Neural progenitor cell (in vitro differentiated cells): ENCODE data around the gene C1orf74. TPM values are rescaled to one million over a fixed set of nuclear protein-coding genes. Genes with fewer than 3 reads are reported as not detected.

ENCODE experiments used
- DNase-seq: peaks from one replicate; pipeline ENCODE4 v3.0.0-alpha.2; 2016; ENCODE audit warnings: low spot score
- H2AFZ ChIP-seq: fragments of 200-600 bp; sonication (generic); replicated peaks from 2 replicates; pipeline ENCODE4 v1.6.1; 2016; ENCODE audit warnings: antibody characterized with exemption
- H3F3A ChIP-seq: fragments of 200-600 bp; sonication (generic); 2 replicates; pipeline ENCODE4 v1.6.1; 2016; ENCODE audit warnings: antibody characterized with exemption, low read depth
- H3K27ac ChIP-seq: fragments of 200-600 bp; sonication (generic); 2 replicates; pipeline ENCODE4 v1.5.1; 2016; ENCODE audit warnings: mild to moderate bottlenecking
- H3K27me3 ChIP-seq: fragments of 200-600 bp; sonication (generic); 2 replicates; pipeline ENCODE4 v1.6.1; 2016; ENCODE audit warnings: mild to moderate bottlenecking, moderate library complexity
- H3K36me3 ChIP-seq: fragments of 200-600 bp; sonication (generic); 2 replicates; pipeline ENCODE4 v1.5.1; 2016
- H3K4me1 ChIP-seq: fragments of 200-600 bp; sonication (generic); 2 replicates; pipeline ENCODE4 v1.6.1; 2016; ENCODE audit warnings: mixed run types
- H3K4me2 ChIP-seq: fragments of 200-600 bp; sonication (generic); 2 replicates; pipeline ENCODE4 v1.6.1; 2016
- H3K4me3 ChIP-seq: fragments of 200-600 bp; sonication (generic); 2 replicates; pipeline ENCODE4 v1.5.1; 2016
- H3K79me2 ChIP-seq: fragments of 200-600 bp; sonication (generic); 2 replicates; pipeline ENCODE4 v1.6.1; 2016; ENCODE audit warnings: low read depth
- H3K9ac ChIP-seq: fragments of 200-600 bp; sonication (generic); 2 replicates; pipeline ENCODE4 v1.6.1; 2016
- H3K9me3 ChIP-seq: fragments of 200-600 bp; sonication (generic); 2 replicates; pipeline ENCODE4 v1.5.1; 2016; ENCODE audit warnings: low read depth
- H4K20me1 ChIP-seq: fragments of 200-600 bp; sonication (generic); 2 replicates; pipeline ENCODE4 v1.6.1; 2016; ENCODE audit warnings: low read depth
- H3K27ac Mint-ChIP-seq: 3 replicates; pipeline ENCODE4 v1.8.0; 2021; ENCODE audit warnings: mixed read lengths
- H3K27me3 Mint-ChIP-seq: 2 replicates; pipeline ENCODE4 v1.8.0; 2022; ENCODE audit warnings: low read depth, mild to moderate bottlenecking, inconsistent platforms, moderate library complexity, mixed read lengths; ENCODE audit not compliant: insufficient read depth
- H3K36me3 Mint-ChIP-seq: 3 replicates; pipeline ENCODE4 v1.8.0; 2021; ENCODE audit warnings: mixed read lengths
- H3K4me1 Mint-ChIP-seq: 3 replicates; pipeline ENCODE4 v1.8.0; 2021; ENCODE audit warnings: mixed read lengths
- H3K4me3 Mint-ChIP-seq: 3 replicates; pipeline ENCODE4 v1.8.0; 2021; ENCODE audit warnings: mild to moderate bottlenecking, moderate library complexity, mixed read lengths
- H3K9me3 Mint-ChIP-seq: 3 replicates; pipeline ENCODE4 v1.8.0; 2020; ENCODE audit warnings: mixed read lengths
- CTCF ChIP-seq: fragments of 200-600 bp; sonication (generic); IDR thresholded peaks from 2 replicates; pipeline ENCODE4 v1.5.1; 2017; ENCODE audit warnings: antibody characterized with exemption, mild to moderate bottlenecking
- EZH2 ChIP-seq: fragments of 200-600 bp; sonication (generic); IDR thresholded peaks from 2 replicates; pipeline ENCODE4 v1.6.1; 2017; ENCODE audit warnings: antibody characterized with exemption, mild to moderate bottlenecking, moderate library complexity
- EZH2phosphoT487 ChIP-seq: fragments of 200-600 bp; sonication (generic); IDR thresholded peaks from 2 replicates; pipeline ENCODE4 v1.6.1; 2017; ENCODE audit warnings: antibody characterized with exemption
- total RNA-seq: library from RNA; depleted of rRNA; stranded (reverse); fragments of >200 nt; gene quantifications from 2 replicates; pipeline ENCODE4 v1.2.3, GENCODE V29; 2015; ENCODE audit warnings: low replicate concordance

C1orf74 gene
- total RNA-seq, 1 donor from 2014 or later = 7.7 TPM

- H3K9ac ChIP-seq = no peak within 1 kb of the TSS
- H3K27ac ChIP-seq = no peak within 1 kb of the TSS
- H3F3A ChIP-seq = peaks cover 4% of the 10 kb centered on the region
- H3K9me3 ChIP-seq = no peaks in the 10 kb centered on the region
- Mint-ChIP-seq H3K4me3 (peak within 1 kb of the TSS; percentile 96), H3K27me3 (peaks cover 6% of the 10 kb centered on the region), H3K36me3 (no peaks in the 10 kb centered on the region), H3K4me1 (peaks cover 15% of the 10 kb centered on the region), H3K9me3 (no peaks in the 10 kb centered on the region), H3K27ac (peak within 1 kb of the TSS; percentile 83)
- TF ChIP-seq EZH2 = no peak
- peak; percentile 68 for TF ChIP-seq CTCF
- peak within 1 kb of the TSS; percentile 86 for H3K4me2 ChIP-seq
- peak within 1 kb of the TSS; percentile 99 for H2AFZ ChIP-seq
- peaks cover 19% of the 10 kb centered on the region for H3K79me2 ChIP-seq
- H3K4me1 ChIP-seq = no peaks in the 10 kb centered on the region
- DNase-seq = peak; percentile 96
- H4K20me1 ChIP-seq = no peaks in the 10 kb centered on the region
- peaks cover 6% of the 10 kb centered on the region for H3K36me3 ChIP-seq
- H3K27me3 ChIP-seq = peaks cover 12% of the 10 kb centered on the region
- peak within 1 kb of the TSS; percentile 94 for H3K4me3 ChIP-seq
These were observed 43.3 kb upstream of the C1orf74 start, which contains the start of gene UTP25 for GRCh38 chr1:209827384-209828262. Gene UTP25, plus strand, starts transcription at chr1:209827972. Its CDS starts 92 bp downstream, at chr1:209828064.

GRCh38 chr1:209825591-209826434, 41.5 kb upstream of the C1orf74 start:
- H3K79me2 ChIP-seq = peaks cover 19% of the 10 kb centered on the region
- no peak for TF ChIP-seq EZH2phosphoT487
- TF ChIP-seq EZH2 = no peak
- TF ChIP-seq CTCF = no peak
- no peaks in the 10 kb centered on the region for H3K9me3 Mint-ChIP-seq
- H3K4me3 Mint-ChIP-seq = no peak overlapping the region
- no peak overlapping the region for H3K27ac ChIP-seq
- H3K4me1 ChIP-seq = no peaks in the 10 kb centered on the region
- no peak overlapping the region for H3K9ac ChIP-seq
- H3K27ac Mint-ChIP-seq = no peak overlapping the region
- H3K4me3 ChIP-seq = no peak overlapping the region
- no peaks in the 10 kb centered on the region for H4K20me1 ChIP-seq
- peaks cover 22% of the 10 kb centered on the region for H3K27me3 ChIP-seq
- H2AFZ ChIP-seq = no peak overlapping the region
- H3K36me3 Mint-ChIP-seq = no peaks in the 10 kb centered on the region
- no peaks in the 10 kb centered on the region for H3K36me3 ChIP-seq
- peaks cover 8% of the 10 kb centered on the region for H3K27me3 Mint-ChIP-seq
- no peak overlapping the region for H3K4me2 ChIP-seq
- no peak for DNase-seq
- H3F3A ChIP-seq = peaks cover 4% of the 10 kb centered on the region
- H3K9me3 ChIP-seq = no peaks in the 10 kb centered on the region
- peaks cover 15% of the 10 kb centered on the region for H3K4me1 Mint-ChIP-seq

- Histone ChIP-seq H2AFZ (peak overlapping the region; percentile 59), H3K4me1 (no peaks in the 10 kb centered on the region), H3K9me3 (no peaks in the 10 kb centered on the region), H4K20me1 (no peaks in the 10 kb centered on the region), H3K27me3 (peaks cover 44% of the 10 kb centered on the region), H3K9ac (no peak overlapping the region), H3K79me2 (peaks cover 2% of the 10 kb centered on the region), H3K36me3 (no peaks in the 10 kb centered on the region), H3F3A (peaks cover 4% of the 10 kb centered on the region), H3K27ac (no peak overlapping the region), H3K4me2 (no peak overlapping the region), H3K4me3 (no peak overlapping the region)
- H3K36me3 Mint-ChIP-seq = no peaks in the 10 kb centered on the region
- H3K27ac Mint-ChIP-seq = no peak overlapping the region
- peaks cover 10% of the 10 kb centered on the region for H3K4me1 Mint-ChIP-seq
- H3K27me3 Mint-ChIP-seq = peaks cover 8% of the 10 kb centered on the region
- DNase-seq = peak; percentile 52
- no peaks in the 10 kb centered on the region for H3K9me3 Mint-ChIP-seq
- no peak overlapping the region for H3K4me3 Mint-ChIP-seq
- TF ChIP-seq EZH2phosphoT487 = no peak
- no peak for TF ChIP-seq EZH2
- TF ChIP-seq CTCF = peak; percentile 83
These were observed 39.0 kb upstream of the C1orf74 start for GRCh38 chr1:209823143-209824041.
